ENCODE measurements around the gene CCDC187. TPM values are rescaled to one million over a fixed set of nuclear protein-coding genes. Genes with fewer than 3 reads are reported as not detected.

CCDC187 gene
- polyA plus RNA-seq, 1 donor (not counting 4 experiments of a cell fraction or from before 2014, with no cell fraction given), result 0.03 TPM

DNA sequence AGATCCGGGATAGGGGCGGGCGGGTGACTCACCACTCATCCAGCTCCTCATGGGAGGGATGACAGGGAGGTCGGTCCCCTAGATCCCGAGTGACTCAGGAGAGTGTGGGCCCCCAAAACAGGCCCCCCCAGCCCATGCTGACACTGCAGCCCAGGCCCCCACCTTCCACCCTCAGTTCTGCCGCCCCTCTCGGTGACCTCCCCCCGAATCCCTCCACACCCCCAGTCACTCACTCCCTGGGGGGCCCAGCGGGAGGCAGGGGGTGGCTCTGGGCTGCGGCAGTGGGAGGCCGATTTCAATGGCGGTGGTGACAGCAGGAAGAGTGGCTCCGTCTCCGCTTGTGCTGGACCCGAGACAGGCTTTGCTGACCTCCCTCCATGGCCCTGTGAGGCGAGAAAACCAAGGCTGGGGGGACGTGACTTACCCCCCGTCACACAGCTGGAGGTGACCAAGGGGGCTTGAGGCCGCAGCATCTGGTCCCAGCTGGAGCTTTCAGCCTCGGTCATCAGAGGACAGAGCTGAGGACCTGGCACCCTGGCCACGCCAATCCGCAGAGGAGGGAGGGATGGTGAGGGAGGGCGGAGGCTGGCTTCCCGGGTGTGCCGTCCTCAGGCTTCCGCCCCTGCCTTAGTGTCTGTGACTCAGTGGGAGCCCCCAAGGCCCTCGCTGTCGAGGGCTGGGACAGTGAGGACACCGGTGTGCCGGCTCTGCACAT, 32.4 kb upstream of the CCDC187 start:
- Histone ChIP-seq H3K9me1 (ENCODE audit: control insufficient read depth, extremely low read depth, insufficient read depth, low read length) (no peaks in the 10 kb centered on the region), H3K79me2 (ENCODE audit: control insufficient read depth, insufficient read depth, low read length) (no peaks in the 10 kb centered on the region), H3K4me1 (ENCODE audit: control insufficient read depth, extremely low read depth, insufficient read depth, low read length) (no peaks in the 10 kb centered on the region), H3K27ac (ENCODE audit: control insufficient read depth, insufficient read depth, low read length) (no peak overlapping the region), H3K36me3 (ENCODE audit: control insufficient read depth in 2 of 2, extremely low read depth in 1 of 2, insufficient read depth in 2 of 2, low read length in 2 of 2) (peaks cover 0 to 3% of the 10 kb centered on the region in 2 experiments), H3K4me3 (ENCODE audit: control insufficient read depth in 2 of 3, extremely low read depth in 1 of 3, insufficient read depth in 2 of 3, low read depth in 1 of 3, low read length in 3 of 3) (no peak overlapping the region), H3K4me2 (ENCODE audit: control insufficient read depth, extremely low read depth, insufficient read depth, low read depth, low read length) (no peak overlapping the region), H4K20me1 (ENCODE audit: control insufficient read depth, extremely low read depth, insufficient read depth, low read length) (no peaks in the 10 kb centered on the region), H2AFZ (ENCODE audit: control insufficient read depth, low read length) (no peak overlapping the region), H3K9ac (ENCODE audit: control insufficient read depth, extremely low read depth, insufficient read depth, low read length) (no peak overlapping the region), H3K27me3 (ENCODE audit: control insufficient read depth, extremely low read depth, insufficient read depth, low read length) (no peaks in the 10 kb centered on the region), H3K9me3 (ENCODE audit: control insufficient read depth, low read depth, low read length) (no peaks in the 10 kb centered on the region)
- FAIRE-seq (no peak), DNase-seq (ENCODE audit: low read depth, low spot score) (no peak)
- dilution Hi-C loops (cut with MboI; ENCODE audit: extremely low pct_ligation_motif_present, low sequenced_read_pairs), result no loop called here
- TF ChIP-seq, protein P1, sequence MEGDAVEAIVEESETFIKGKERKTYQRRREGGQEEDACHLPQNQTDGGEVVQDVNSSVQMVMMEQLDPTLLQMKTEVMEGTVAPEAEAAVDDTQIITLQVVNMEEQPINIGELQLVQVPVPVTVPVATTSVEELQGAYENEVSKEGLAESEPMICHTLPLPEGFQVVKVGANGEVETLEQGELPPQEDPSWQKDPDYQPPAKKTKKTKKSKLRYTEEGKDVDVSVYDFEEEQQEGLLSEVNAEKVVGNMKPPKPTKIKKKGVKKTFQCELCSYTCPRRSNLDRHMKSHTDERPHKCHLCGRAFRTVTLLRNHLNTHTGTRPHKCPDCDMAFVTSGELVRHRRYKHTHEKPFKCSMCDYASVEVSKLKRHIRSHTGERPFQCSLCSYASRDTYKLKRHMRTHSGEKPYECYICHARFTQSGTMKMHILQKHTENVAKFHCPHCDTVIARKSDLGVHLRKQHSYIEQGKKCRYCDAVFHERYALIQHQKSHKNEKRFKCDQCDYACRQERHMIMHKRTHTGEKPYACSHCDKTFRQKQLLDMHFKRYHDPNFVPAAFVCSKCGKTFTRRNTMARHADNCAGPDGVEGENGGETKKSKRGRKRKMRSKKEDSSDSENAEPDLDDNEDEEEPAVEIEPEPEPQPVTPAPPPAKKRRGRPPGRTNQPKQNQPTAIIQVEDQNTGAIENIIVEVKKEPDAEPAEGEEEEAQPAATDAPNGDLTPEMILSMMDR (optimal IDR thresholded peaks at IDR 0.05 in 1 of 3, IDR thresholded peaks at IDR 0.05 in 1 of 3, conservative IDR thresholded peaks at IDR 0.05 in 1 of 3; ENCODE audit: extremely low read depth in 1 of 3, insufficient read depth in 2 of 3, low read length in 3 of 3), result no peak
- TF ChIP-seq EZH2 (IDR thresholded peaks at IDR 0.05; ENCODE audit: low read length), result no peak

DNA sequence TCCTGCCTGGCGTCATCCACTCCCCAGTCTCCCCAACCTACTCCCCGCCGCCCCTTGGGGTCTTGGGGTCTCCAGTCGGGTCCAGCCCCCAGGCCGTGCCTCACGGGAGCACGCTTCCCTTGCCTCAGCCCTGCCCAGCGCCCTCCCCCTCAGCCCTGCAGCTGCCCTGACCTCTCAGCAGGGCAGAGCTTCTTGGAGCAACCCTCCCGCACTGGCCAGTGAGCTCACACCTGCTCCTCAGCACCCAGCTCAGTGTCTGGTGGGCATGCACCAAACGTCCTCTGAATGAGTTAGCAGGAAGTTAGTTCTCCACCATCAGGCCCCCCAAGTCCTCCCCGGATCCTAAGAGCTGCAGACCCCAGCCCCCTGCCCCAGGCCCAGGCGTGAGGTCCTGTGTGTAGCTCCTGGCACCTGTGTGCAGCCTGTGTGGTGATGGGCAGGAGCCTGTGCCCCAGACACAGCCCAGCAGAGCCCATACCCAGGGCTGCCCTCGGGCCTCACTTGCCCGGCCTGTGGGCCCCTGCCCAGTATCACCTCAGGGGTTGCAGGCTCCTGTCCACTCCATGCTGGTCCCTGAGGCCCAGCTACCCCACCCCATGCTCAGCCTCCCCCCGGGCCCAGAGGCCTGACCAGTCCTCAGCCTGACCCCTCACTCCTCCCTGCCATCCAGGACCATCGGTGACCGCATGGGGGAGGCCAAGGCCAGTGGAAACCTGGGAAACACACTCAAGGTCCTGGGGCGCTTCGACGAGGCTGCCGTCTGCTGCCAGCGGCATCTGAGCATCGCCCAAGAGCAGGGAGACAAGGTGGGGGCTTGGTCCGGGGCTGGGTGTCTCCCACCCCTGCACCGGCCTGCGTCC, 31.6 kb upstream of the CCDC187 start:
- Histone ChIP-seq H3K9me3 (ENCODE audit: control insufficient read depth, low read depth, low read length) (no peaks in the 10 kb centered on the region), H3K79me2 (ENCODE audit: control insufficient read depth, insufficient read depth, low read length) (no peaks in the 10 kb centered on the region), H3K27me3 (ENCODE audit: control insufficient read depth, extremely low read depth, insufficient read depth, low read length) (no peaks in the 10 kb centered on the region), H3K9me1 (ENCODE audit: control insufficient read depth, extremely low read depth, insufficient read depth, low read length) (no peaks in the 10 kb centered on the region), H3K36me3 (ENCODE audit: control insufficient read depth in 2 of 2, extremely low read depth in 1 of 2, insufficient read depth in 2 of 2, low read length in 2 of 2) (peaks cover 0 to 3% of the 10 kb centered on the region in 2 experiments), H4K20me1 (ENCODE audit: control insufficient read depth, extremely low read depth, insufficient read depth, low read length) (no peaks in the 10 kb centered on the region), H3K9ac (ENCODE audit: control insufficient read depth, extremely low read depth, insufficient read depth, low read length) (no peak overlapping the region), H3K27ac (ENCODE audit: control insufficient read depth, insufficient read depth, low read length) (no peak overlapping the region), H2AFZ (ENCODE audit: control insufficient read depth, low read length) (no peak overlapping the region), H3K4me2 (ENCODE audit: control insufficient read depth, extremely low read depth, insufficient read depth, low read depth, low read length) (no peak overlapping the region), H3K4me3 (ENCODE audit: control insufficient read depth in 2 of 3, extremely low read depth in 1 of 3, insufficient read depth in 2 of 3, low read depth in 1 of 3, low read length in 3 of 3) (no peak overlapping the region), H3K4me1 (ENCODE audit: control insufficient read depth, extremely low read depth, insufficient read depth, low read length) (no peaks in the 10 kb centered on the region)
- DNase-seq (ENCODE audit: low read depth, low spot score) (no peak), FAIRE-seq (no peak)
- dilution Hi-C loops (cut with MboI; ENCODE audit: extremely low pct_ligation_motif_present, low sequenced_read_pairs), result no loop called here
- TF ChIP-seq, protein P1 (optimal IDR thresholded peaks at IDR 0.05 in 1 of 3, IDR thresholded peaks at IDR 0.05 in 1 of 3, conservative IDR thresholded peaks at IDR 0.05 in 1 of 3; ENCODE audit: extremely low read depth in 1 of 3, insufficient read depth in 2 of 3, low read length in 3 of 3), result no peak
- no peak for TF ChIP-seq EZH2 (IDR thresholded peaks at IDR 0.05; ENCODE audit: low read length)
